Spleen (tissue), 3 donors: ENCODE measurements around the gene MED19.

ENCODE experiments used
- POLR2A ChIP-seq, 3 donors: fragments of 450-650 bp; IDR thresholded peaks; one replicate each; pipeline ENCODE4 v1.5.1; 2017; ENCODE audit warnings: antibody characterized with exemption in 3 of 3, mild to moderate bottlenecking in 1 of 3
- POLR2AphosphoS5 ChIP-seq, 3 donors: sonication (generic); formaldehyde crosslinking; IDR thresholded peaks; one replicate each; pipeline ENCODE4 v1.5.1; 2017; ENCODE audit warnings: antibody characterized with exemption in 3 of 3

- TF ChIP-seq POLR2AphosphoS5 (IDR thresholded peaks at IDR 0.05) (no peak), POLR2A (IDR thresholded peaks at IDR 0.05) (no peak)
Observed at GRCh38 chr11:57679396-57679795, 32.6 kb downstream of the MED19 start.
